OCI-LY7 (cell line): ENCODE data around the gene AGK.

ENCODE experiments used
- CTCF ChIP-seq: fragments of 200-600 bp; sonication (generic); conservative IDR thresholded peaks from 2 replicates; pipeline ENCODE4 v1.5.1; 2014; ENCODE audit warnings: mild to moderate bottlenecking, antibody characterized with exemption, low read length, moderate library complexity, mixed read lengths
- EZH2phosphoT487 ChIP-seq: fragments of 200-600 bp; sonication (generic); IDR thresholded peaks from 2 replicates; pipeline ENCODE4 v1.6.1; 2018; ENCODE audit warnings: low read depth, borderline replicate concordance, mild to moderate bottlenecking, mixed run types, antibody characterized with exemption, low read length, moderate library complexity, mixed read lengths

GRCh38 chr7:141693082-141693481 is 141.9 kb downstream of the AGK start:
- TF ChIP-seq CTCF = no peak
- no peak for TF ChIP-seq EZH2phosphoT487
